ENCODE measurements around the gene MRPL14. TPM values are rescaled to one million over a fixed set of nuclear protein-coding genes. Genes with fewer than 3 reads are reported as not detected.

The MRPL14 gene
- total and polyA plus RNA-seq, 2 of the 4 experiments (the other 2 are of a cell fraction) = 43.7 to 87.9 TPM

GRCh38 chr6:44110966-44111365, 16.3 kb downstream of the MRPL14 start:
- Histone ChIP-seq H4K20me1 (ENCODE audit: insufficient read depth, low read length) (peaks cover 34% of the 10 kb centered on the region), H3K79me1 (ENCODE audit: low read depth in 1 of 2, low read length in 2 of 2) (peaks cover 33 to 70% of the 10 kb centered on the region in 2 experiments), H3K4me2 (ENCODE audit: low read depth, low read length) (no peak overlapping the region), H3K36me3 (ENCODE audit: control insufficient read depth, insufficient read depth, low read length) (peaks cover 49% of the 10 kb centered on the region), H2AK5ac (ENCODE audit: low read depth, low read length) (no peak overlapping the region), H3K56ac (ENCODE audit: extremely low read depth, insufficient read depth, low read length) (no peak overlapping the region), H2AK9ac (replicated peaks; ENCODE audit: low read depth, low read length, poor library complexity) (no peak overlapping the region), H2BK120ac (ENCODE audit: low read depth, low read length) (no peak overlapping the region), H3K23ac (ENCODE audit: low read depth, low read length) (no peak overlapping the region), H3K18ac (ENCODE audit: low read depth, low read length) (no peak overlapping the region), H4K5ac (ENCODE audit: low read depth, low read length) (no peak overlapping the region), H3K9ac (ENCODE audit: low read depth, low read length) (no peak overlapping the region), H3K4me3 (ENCODE audit: insufficient read depth, low read depth, low read length) (no peak overlapping the region), H2BK15ac (ENCODE audit: low read depth, low read length) (no peak overlapping the region), H3K4me1 (ENCODE audit: control insufficient read depth, insufficient read depth, low read length) (peaks cover 17% of the 10 kb centered on the region), H3K9me3 (ENCODE audit: control insufficient read depth, insufficient read depth, low read length) (no peaks in the 10 kb centered on the region), H3K14ac (replicated peaks; ENCODE audit: low read depth, low read length) (no peak overlapping the region), H4K8ac (ENCODE audit: low read depth in 2 of 2, low read length in 2 of 2) (no peak overlapping the region), H3K27ac (ENCODE audit: insufficient read depth, low read length) (no peak overlapping the region), H2BK5ac (ENCODE audit: low read depth, low read length, poor library complexity, severe bottlenecking) (no peak overlapping the region), H2AFZ (replicated peaks; ENCODE audit: low read length, poor library complexity) (no peak overlapping the region), H3K4ac (ENCODE audit: low read depth, low read length) (no peak overlapping the region), H2BK20ac (ENCODE audit: low read depth, low read length) (no peak overlapping the region), H3K27me3 (ENCODE audit: control insufficient read depth, insufficient read depth, low read length) (no peaks in the 10 kb centered on the region), H4K91ac (ENCODE audit: insufficient read depth, low read depth, low read length) (no peak overlapping the region), H3K9me1 (ENCODE audit: insufficient read depth, low read length) (peaks cover 27% of the 10 kb centered on the region)
- no peak for TF ChIP-seq POLR2A (IDR thresholded peaks at IDR 0.05; ENCODE audit: low read depth, low read length)
- no peak for TF ChIP-seq MAZ (IDR thresholded peaks at IDR 0.05; ENCODE audit: borderline replicate concordance, low read depth, low read length)
- TF ChIP-seq CEBPB (IDR thresholded peaks at IDR 0.05; ENCODE audit: low read depth, low read length) = no peak
- no peak for TF ChIP-seq MAFK (IDR thresholded peaks at IDR 0.05; ENCODE audit: low read depth, low read length)
- no peak for TF ChIP-seq SMC3 (IDR thresholded peaks at IDR 0.05; ENCODE audit: low read depth, low read length)
- TF ChIP-seq ELK1 (IDR thresholded peaks at IDR 0.05; ENCODE audit: borderline replicate concordance, low read depth, low read length) = no peak
- no peak for TF ChIP-seq NFE2L2 (IDR thresholded peaks at IDR 0.05; ENCODE audit: low read depth, low read length)
- no peak for TF ChIP-seq RFX5 (IDR thresholded peaks at IDR 0.05; ENCODE audit: low read depth, low read length)
- BruUV-seq (replicated peaks) = no TSS peak
- CTCF ChIA-PET = no interaction called here
- dilution Hi-C loops (cut with HindIII; ENCODE audit: low sequenced_read_pairs, unreplicated experiment) (no loop called here), in situ Hi-C loops (cut with MboI; ENCODE audit: low sequenced_read_pairs) (no loop called here), intact Hi-C loops (cut with micrococcal nuclease) (no loop called here)
- DNase-seq = no peak
- ATAC-seq (ENCODE audit: low read depth) = no peak
- POLR2A ChIA-PET (ENCODE audit: unreplicated experiment) = no interaction called here
- 100% methylated on average over 1 of the region's 3 CpGs; no CpG with 5 or more reads in 1 of the 2 experiments for WGBS, 2 experiments (ENCODE audit: extremely low coverage in 2 of 2, insufficient read length in 1 of 2)

All from IMR-90 (cell line).